Measurements from ENCODE around the gene IL15RA. TPM values are rescaled to one million over a fixed set of nuclear protein-coding genes. Genes with fewer than 3 reads are reported as not detected.

IL15RA gene, protein sequence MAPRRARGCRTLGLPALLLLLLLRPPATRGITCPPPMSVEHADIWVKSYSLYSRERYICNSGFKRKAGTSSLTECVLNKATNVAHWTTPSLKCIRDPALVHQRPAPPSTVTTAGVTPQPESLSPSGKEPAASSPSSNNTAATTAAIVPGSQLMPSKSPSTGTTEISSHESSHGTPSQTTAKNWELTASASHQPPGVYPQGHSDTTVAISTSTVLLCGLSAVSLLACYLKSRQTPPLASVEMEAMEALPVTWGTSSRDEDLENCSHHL
- total RNA-seq: 8.5 and 9.7 TPM in 2 replicates

DNA sequence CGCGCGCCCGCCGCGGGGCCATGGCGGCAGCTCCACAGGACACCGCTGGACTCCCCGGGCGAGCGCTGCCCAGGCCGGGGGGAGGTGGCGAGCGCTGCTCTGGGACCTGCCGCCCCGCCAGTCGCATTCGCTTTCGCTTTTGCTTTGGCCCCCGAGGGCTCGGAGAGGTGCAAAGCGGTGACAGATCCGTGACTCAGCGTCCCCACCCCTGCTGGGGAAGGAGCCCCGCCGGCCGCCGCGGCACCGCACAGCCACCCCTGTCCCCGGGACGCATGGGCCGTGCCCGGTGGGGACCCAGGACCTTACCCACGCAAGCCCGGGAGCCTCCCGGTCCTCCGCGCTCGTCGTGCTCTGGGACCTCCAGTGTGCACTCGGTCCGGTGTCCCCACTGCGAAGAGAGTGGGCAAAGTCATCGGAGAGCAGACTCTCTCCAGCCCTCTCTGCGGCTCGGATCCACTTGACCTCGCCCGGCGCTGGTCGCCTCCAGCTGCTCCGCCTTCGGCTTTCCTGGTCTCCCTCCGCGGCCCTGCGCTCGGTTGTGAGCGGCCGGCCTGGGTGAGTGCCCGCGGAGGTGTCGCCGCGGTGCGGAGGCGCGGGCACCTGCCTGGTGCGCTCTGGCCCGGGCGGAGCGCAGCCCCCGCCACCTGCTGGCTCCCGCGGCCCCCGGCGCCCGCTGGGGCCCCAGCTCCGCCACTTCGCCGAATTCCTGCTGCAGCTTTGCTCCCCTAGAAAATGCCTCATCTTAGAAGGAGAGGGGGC, at the start of gene IL15RA:
TSS of gene IL15RA (minus strand) at position 73 of the 759 bp plus-strand sequence. CDS start at position 22, 51 bp downstream.

Other genes starting within 250 kb of the IL15RA start
- 561 and 578 TPM in 2 replicates for gene GDI2, start 164.1 kb downstream of the IL15RA start, total RNA-seq
- 5.8 and 8.3 TPM in 2 replicates for gene ANKRD16, start 87.7 kb downstream of the IL15RA start, total RNA-seq
- 115 and 127 TPM in 2 replicates for gene FBH1, start 87.3 kb downstream of the IL15RA start, total RNA-seq
- gene IL2RA, start 84.8 kb upstream of the IL15RA start, total RNA-seq: not detected in 2 replicates
- gene RBM17, start 111.5 kb upstream of the IL15RA start, total RNA-seq: 51.0 and 61.2 TPM in 2 replicates
- 34.6 and 61.7 TPM in 2 replicates for gene PFKFB3, start 225.4 kb upstream of the IL15RA start, total RNA-seq